OCI-LY7 (cell line): ENCODE data around the gene ADD1.

Experiments
- CTCF ChIP-seq: fragments of 200-600 bp; sonication (generic); conservative IDR thresholded peaks from 2 replicates; pipeline ENCODE4 v1.5.1; 2014; ENCODE audit warnings: mild to moderate bottlenecking, antibody characterized with exemption, low read length, moderate library complexity, mixed read lengths
- EZH2phosphoT487 ChIP-seq: fragments of 200-600 bp; sonication (generic); IDR thresholded peaks from 2 replicates; pipeline ENCODE4 v1.6.1; 2018; ENCODE audit warnings: low read depth, borderline replicate concordance, mild to moderate bottlenecking, mixed run types, antibody characterized with exemption, low read length, moderate library complexity, mixed read lengths

GRCh38 chr4:2881431-2881830 is 37.8 kb downstream of the ADD1 start:
- TF ChIP-seq CTCF (no peak), EZH2phosphoT487 (no peak)
